ENCODE measurements around the gene XYLT2. TPM values are rescaled to one million over a fixed set of nuclear protein-coding genes. Genes with fewer than 3 reads are reported as not detected.

Gene XYLT2
- total and polyA plus RNA-seq, 2 experiments from 2014 or later: 14.2 to 44.9 TPM

- TF ChIP-seq NANOG (IDR thresholded peaks at IDR 0.05; ENCODE audit: borderline replicate concordance) (no peak), ETS1 (IDR thresholded peaks at IDR 0.05) (no peak), STAT1 (IDR thresholded peaks at IDR 0.05; ENCODE audit: unreplicated experiment) (no peak), JUNB (IDR thresholded peaks at IDR 0.05; ENCODE audit: unreplicated experiment) (no peak), REST (IDR thresholded peaks at IDR 0.05; ENCODE audit: unreplicated experiment) (no peak), ZNF331 (CRISPR knock-in tag; IDR thresholded peaks at IDR 0.05; ENCODE audit: low read depth) (no peak), EZH2 (IDR thresholded peaks at IDR 0.05; ENCODE audit: low read depth, unreplicated experiment) (no peak)
These were observed 16.7 kb downstream of the XYLT2 start (continued) for GRCh38 chr17:50362661-50363060.

GRCh38 chr17:50363217-50364060 lies 17.5 kb downstream of the XYLT2 start:
- Histone ChIP-seq H3K36me3 (ENCODE audit: insufficient read depth) (0 out of 2 replicates have a peak, but pooled peaks cover 4% of the 10 kb centered on the region), H4K20me1 (replicated peaks; ENCODE audit: insufficient read depth) (peaks cover 2% of the 10 kb centered on the region), H3K79me2 (replicated peaks; ENCODE audit: insufficient read depth) (no peaks in the 10 kb centered on the region), H3K27ac (ENCODE audit: low read depth) (no peak overlapping the region), H3F3A (replicated peaks; ENCODE audit: low read depth) (no peaks in the 10 kb centered on the region), H3K4me1 (ENCODE audit: insufficient read depth) (peaks cover 19% of the 10 kb centered on the region), H2AFZ (no peak overlapping the region), H3K9me2 (ENCODE audit: insufficient read depth) (no peaks in the 10 kb centered on the region), H3K4me3 (peak overlapping the region; percentile 31; the same call in 1 of the 2 replicates), H3K4me2 (peak overlapping the region; percentile 73), H3K27me3 (ENCODE audit: insufficient read depth) (no peaks in the 10 kb centered on the region)
- Mint-ChIP-seq H3K4me1 (peaks cover 35% of the 10 kb centered on the region), H3K4me3 (peak overlapping the region; percentile 52), H3K36me3 (ENCODE audit: low read depth) (peaks cover 25% of the 10 kb centered on the region), H3K9me3 (no peaks in the 10 kb centered on the region; the same call in 2 of the 3 replicates), H3K27ac (no peak overlapping the region), H3K27me3 (ENCODE audit: insufficient read depth, low read depth, poor library complexity) (peaks cover 12% of the 10 kb centered on the region)
- TF ChIP-seq STAT1 (IDR thresholded peaks at IDR 0.05; ENCODE audit: unreplicated experiment) (no peak), ZNF462 (CRISPR knock-in tag; IDR thresholded peaks at IDR 0.05) (no peak), NANOG (IDR thresholded peaks at IDR 0.05; ENCODE audit: borderline replicate concordance) (no peak)
- DNase-seq (ENCODE audit: low spot score) (peak; percentile 97), ATAC-seq (peak; percentile 93)
